ENCODE data around the gene RXYLT1.
A peak's percentile ranks its signal among the peaks of the same experiment; 100 is the strongest.

RXYLT1 gene

GRCh38 chr12:63845726-63846125 lies 66.0 kb downstream of the RXYLT1 start:
- Histone ChIP-seq H3K27ac (ENCODE audit: low read length) (no peak overlapping the region), H3K9ac (ENCODE audit: low read depth, low read length) (no peak overlapping the region), H3K27me3 (ENCODE audit: insufficient read depth, low read length) (peaks cover 16% of the 10 kb centered on the region; the same call in 1 of the 2 replicates), H3K4me1 (ENCODE audit: insufficient read depth, low read length) (peaks cover 6% of the 10 kb centered on the region; the same call in 1 of the 2 replicates), H3K4me3 (ENCODE audit: low read length) (peak overlapping the region; percentile 98), H3K9me3 (ENCODE audit: insufficient read depth, low read depth, low read length) (no peaks in the 10 kb centered on the region), H3K36me3 (ENCODE audit: insufficient read depth, low read depth, low read length) (no peaks in the 10 kb centered on the region)

GRCh38 chr12:63846238-63846967 lies 66.7 kb downstream of the RXYLT1 start:
- peak overlapping the region; percentile 98 for H3K4me3 ChIP-seq (ENCODE audit: low read length)
- peaks cover 6% of the 10 kb centered on the region; the same call in 1 of the 2 replicates for H3K4me1 ChIP-seq (ENCODE audit: insufficient read depth, low read length)
- H3K9ac ChIP-seq (ENCODE audit: low read depth, low read length) = no peak overlapping the region
- no peaks in the 10 kb centered on the region for H3K36me3 ChIP-seq (ENCODE audit: insufficient read depth, low read depth, low read length)
- H3K27me3 ChIP-seq (ENCODE audit: insufficient read depth, low read length) = peaks cover 16% of the 10 kb centered on the region; the same call in 1 of the 2 replicates
- H3K9me3 ChIP-seq (ENCODE audit: insufficient read depth, low read depth, low read length) = no peaks in the 10 kb centered on the region
- no peak overlapping the region for H3K27ac ChIP-seq (ENCODE audit: low read length)

GRCh38 chr12:63848450-63848849 lies 68.7 kb downstream of the RXYLT1 start:
- no peak overlapping the region for H3K27ac ChIP-seq (ENCODE audit: low read length)

GRCh38 chr12:63849106-63849620 lies 69.5 kb downstream of the RXYLT1 start:
- Histone ChIP-seq H3K9ac (ENCODE audit: low read depth, low read length) (no peak overlapping the region), H3K36me3 (ENCODE audit: insufficient read depth, low read depth, low read length) (no peaks in the 10 kb centered on the region), H3K9me3 (ENCODE audit: insufficient read depth, low read depth, low read length) (no peaks in the 10 kb centered on the region), H3K4me3 (ENCODE audit: low read length) (no peak overlapping the region), H3K27me3 (ENCODE audit: insufficient read depth, low read length) (peaks cover 16% of the 10 kb centered on the region; the same call in 1 of the 2 replicates), H3K27ac (ENCODE audit: low read length) (no peak overlapping the region), H3K4me1 (ENCODE audit: insufficient read depth, low read length) (peaks cover 3% of the 10 kb centered on the region)

More at GRCh38 chr12:63848450-63848849, 68.7 kb downstream of the RXYLT1 start:
- Histone ChIP-seq H3K36me3 (ENCODE audit: insufficient read depth, low read depth, low read length) (no peaks in the 10 kb centered on the region), H3K9me3 (ENCODE audit: insufficient read depth, low read depth, low read length) (no peaks in the 10 kb centered on the region), H3K4me1 (ENCODE audit: insufficient read depth, low read length) (peaks cover 3% of the 10 kb centered on the region), H3K4me3 (ENCODE audit: low read length) (no peak overlapping the region), H3K9ac (ENCODE audit: low read depth, low read length) (no peak overlapping the region), H3K27me3 (ENCODE audit: insufficient read depth, low read length) (peaks cover 16% of the 10 kb centered on the region; the same call in 1 of the 2 replicates)

GRCh38 chr12:63849641-63850040 lies 69.9 kb downstream of the RXYLT1 start:
- Histone ChIP-seq H3K36me3 (ENCODE audit: insufficient read depth, low read depth, low read length) (no peaks in the 10 kb centered on the region), H3K4me3 (ENCODE audit: low read length) (no peak overlapping the region), H3K4me1 (ENCODE audit: insufficient read depth, low read length) (peaks cover 3% of the 10 kb centered on the region), H3K27me3 (ENCODE audit: insufficient read depth, low read length) (peaks cover 14% of the 10 kb centered on the region; the same call in 1 of the 2 replicates), H3K27ac (ENCODE audit: low read length) (no peak overlapping the region), H3K9me3 (ENCODE audit: insufficient read depth, low read depth, low read length) (no peaks in the 10 kb centered on the region), H3K9ac (ENCODE audit: low read depth, low read length) (no peak overlapping the region)

GRCh38 chr12:63853978-63854377 lies 74.3 kb downstream of the RXYLT1 start:
- Histone ChIP-seq H3K27me3 (ENCODE audit: insufficient read depth, low read length) (no peaks in the 10 kb centered on the region), H3K9me3 (ENCODE audit: insufficient read depth, low read depth, low read length) (no peaks in the 10 kb centered on the region), H3K4me3 (ENCODE audit: low read length) (no peak overlapping the region), H3K9ac (ENCODE audit: low read depth, low read length) (no peak overlapping the region), H3K27ac (ENCODE audit: low read length) (no peak overlapping the region), H3K4me1 (ENCODE audit: insufficient read depth, low read length) (no peaks in the 10 kb centered on the region; the same call in 1 of the 2 replicates), H3K36me3 (ENCODE audit: insufficient read depth, low read depth, low read length) (no peaks in the 10 kb centered on the region)

GRCh38 chr12:63855299-63855698 lies 75.6 kb downstream of the RXYLT1 start:
- Histone ChIP-seq H3K27me3 (ENCODE audit: insufficient read depth, low read length) (no peaks in the 10 kb centered on the region), H3K9ac (ENCODE audit: low read depth, low read length) (no peak overlapping the region), H3K9me3 (ENCODE audit: insufficient read depth, low read depth, low read length) (no peaks in the 10 kb centered on the region), H3K4me3 (ENCODE audit: low read length) (no peak overlapping the region), H3K27ac (ENCODE audit: low read length) (no peak overlapping the region), H3K36me3 (ENCODE audit: insufficient read depth, low read depth, low read length) (no peaks in the 10 kb centered on the region), H3K4me1 (ENCODE audit: insufficient read depth, low read length) (no peaks in the 10 kb centered on the region; the same call in 1 of the 2 replicates)

GRCh38 chr12:63857771-63858670 lies 78.3 kb downstream of the RXYLT1 start:
- no peak overlapping the region for H3K4me3 ChIP-seq (ENCODE audit: low read length)
- peaks cover 10% of the 10 kb centered on the region for H3K4me1 ChIP-seq (ENCODE audit: insufficient read depth, low read length)
- H3K9me3 ChIP-seq (ENCODE audit: insufficient read depth, low read depth, low read length) = no peaks in the 10 kb centered on the region
- H3K36me3 ChIP-seq (ENCODE audit: insufficient read depth, low read depth, low read length) = no peaks in the 10 kb centered on the region
- H3K27me3 ChIP-seq (ENCODE audit: insufficient read depth, low read length) = no peaks in the 10 kb centered on the region
- no peak overlapping the region for H3K27ac ChIP-seq (ENCODE audit: low read length)
- no peak overlapping the region for H3K9ac ChIP-seq (ENCODE audit: low read depth, low read length)

Data from iPS-20b (cell line).